Activated T-cell treated with anti-CD3 and anti-CD28 coated beads, Interleukin-2, amount 50 U/mL, for 24 hours (primary cell): Measurements from ENCODE around the gene SPEG.
A peak's percentile ranks its signal among the peaks of the same experiment; 100 is the strongest.
"Not testable (repeated sequence)": the region's sequence is repeated elsewhere in the genome, so short reads cannot be mapped to it uniquely, and the experiment has no call there.

Experiments
- DNase-seq: peaks from one replicate; pipeline ENCODE4 v3.0.0-alpha.2; 2020
- H3K27ac Mint-ChIP-seq: 2 replicates; pipeline ENCODE4 v1.8.0; 2020; ENCODE audit warnings: mild to moderate bottlenecking, mixed read lengths
- H3K27me3 Mint-ChIP-seq: 2 replicates; pipeline ENCODE4 v1.8.0; 2020; ENCODE audit warnings: mixed read lengths
- H3K36me3 Mint-ChIP-seq: 2 replicates; pipeline ENCODE4 v1.8.0; 2020; ENCODE audit warnings: low read depth, mixed read lengths
- H3K4me1 Mint-ChIP-seq: 2 replicates; pipeline ENCODE4 v1.8.0; 2020; ENCODE audit warnings: low read depth, mixed read lengths
- H3K4me3 Mint-ChIP-seq: 2 replicates; pipeline ENCODE4 v1.8.0; 2020; ENCODE audit warnings: mild to moderate bottlenecking, moderate library complexity, mixed read lengths
- H3K9me3 Mint-ChIP-seq: 2 replicates; pipeline ENCODE4 v1.8.0; 2020; ENCODE audit warnings: mixed read lengths

SPEG gene

GRCh38 chr2:219399716-219400478, 34.7 kb upstream of the SPEG start:
- Mint-ChIP-seq H3K36me3 (no peaks in the 10 kb centered on the region), H3K4me1 (peaks cover 12% of the 10 kb centered on the region), H3K9me3 (no peaks in the 10 kb centered on the region), H3K27me3 (no peaks in the 10 kb centered on the region), H3K27ac (no peak overlapping the region), H3K4me3 (no peak overlapping the region)
- no peak for DNase-seq

GRCh38 chr2:219400562-219400961, 34.1 kb upstream of the SPEG start:
- Mint-ChIP-seq H3K4me1 (peaks cover 12% of the 10 kb centered on the region), H3K36me3 (no peaks in the 10 kb centered on the region), H3K4me3 (no peak overlapping the region), H3K27me3 (no peaks in the 10 kb centered on the region), H3K9me3 (no peaks in the 10 kb centered on the region), H3K27ac (no peak overlapping the region)
- DNase-seq, result no peak

- DNase-seq, result no peak
- no peaks in the 10 kb centered on the region for H3K27me3 Mint-ChIP-seq
- no peaks in the 10 kb centered on the region for H3K9me3 Mint-ChIP-seq
- H3K36me3 Mint-ChIP-seq, result no peaks in the 10 kb centered on the region
- no peak overlapping the region for H3K4me3 Mint-ChIP-seq
- H3K27ac Mint-ChIP-seq, result no peak overlapping the region
- peaks cover 12% of the 10 kb centered on the region for H3K4me1 Mint-ChIP-seq
Observed at GRCh38 chr2:219401606-219402005, 33.0 kb upstream of the SPEG start.

- Mint-ChIP-seq H3K36me3 (no peaks in the 10 kb centered on the region), H3K27ac (no peak overlapping the region), H3K4me1 (peaks cover under 1% of the 10 kb centered on the region), H3K27me3 (no peaks in the 10 kb centered on the region), H3K4me3 (no peak overlapping the region), H3K9me3 (no peaks in the 10 kb centered on the region)
- DNase-seq, result peak; percentile 64
Observed at GRCh38 chr2:219402665-219403515, 31.8 kb upstream of the SPEG start.

GRCh38 chr2:219403861-219404260, 30.8 kb upstream of the SPEG start:
- H3K27me3 Mint-ChIP-seq, result no peaks in the 10 kb centered on the region
- H3K36me3 Mint-ChIP-seq, result no peaks in the 10 kb centered on the region
- no peaks in the 10 kb centered on the region for H3K9me3 Mint-ChIP-seq
- no peak overlapping the region for H3K27ac Mint-ChIP-seq
- no peak overlapping the region for H3K4me3 Mint-ChIP-seq
- no peak for DNase-seq
- no peaks in the 10 kb centered on the region for H3K4me1 Mint-ChIP-seq

GRCh38 chr2:219404291-219404910, 30.2 kb upstream of the SPEG start:
- Mint-ChIP-seq H3K4me3 (no peak overlapping the region), H3K36me3 (no peaks in the 10 kb centered on the region), H3K4me1 (no peaks in the 10 kb centered on the region), H3K27me3 (no peaks in the 10 kb centered on the region), H3K27ac (no peak overlapping the region), H3K9me3 (no peaks in the 10 kb centered on the region)
- DNase-seq, result no peak

- Mint-ChIP-seq H3K4me3 (no peak overlapping the region), H3K27me3 (peaks cover 4% of the 10 kb centered on the region), H3K4me1 (no peaks in the 10 kb centered on the region), H3K9me3 (no peaks in the 10 kb centered on the region), H3K36me3 (no peaks in the 10 kb centered on the region), H3K27ac (no peak overlapping the region)
- DNase-seq, result no peak
Observed at GRCh38 chr2:219404954-219405353, 29.7 kb upstream of the SPEG start.

GRCh38 chr2:219405451-219405850, 29.2 kb upstream of the SPEG start:
- H3K36me3 Mint-ChIP-seq, result no peaks in the 10 kb centered on the region
- peaks cover 4% of the 10 kb centered on the region for H3K27me3 Mint-ChIP-seq
- H3K4me1 Mint-ChIP-seq, result no peaks in the 10 kb centered on the region
- H3K4me3 Mint-ChIP-seq, result no peak overlapping the region
- H3K9me3 Mint-ChIP-seq, result no peaks in the 10 kb centered on the region
- DNase-seq, result no peak
- no peak overlapping the region for H3K27ac Mint-ChIP-seq

- Mint-ChIP-seq H3K4me1 (no peaks in the 10 kb centered on the region), H3K27ac (no peak overlapping the region), H3K27me3 (peaks cover 4% of the 10 kb centered on the region), H3K36me3 (no peaks in the 10 kb centered on the region), H3K9me3 (no peaks in the 10 kb centered on the region), H3K4me3 (no peak overlapping the region)
- DNase-seq, result no peak
Observed at GRCh38 chr2:219405958-219406860, 28.4 kb upstream of the SPEG start.

GRCh38 chr2:219406861-219407230, 27.8 kb upstream of the SPEG start:
- DNase-seq, result no peak
- H3K27ac Mint-ChIP-seq, result no peak overlapping the region
- peaks cover 10% of the 10 kb centered on the region for H3K27me3 Mint-ChIP-seq
- peaks cover 3% of the 10 kb centered on the region for H3K9me3 Mint-ChIP-seq
- no peaks in the 10 kb centered on the region for H3K36me3 Mint-ChIP-seq
- H3K4me3 Mint-ChIP-seq, result no peak overlapping the region
- no peaks in the 10 kb centered on the region for H3K4me1 Mint-ChIP-seq

- not testable (repeated sequence) for DNase-seq, H3K4me1 Mint-ChIP-seq, H3K9me3 Mint-ChIP-seq, H3K4me3 Mint-ChIP-seq, H3K36me3 Mint-ChIP-seq, H3K27ac Mint-ChIP-seq
- H3K27me3 Mint-ChIP-seq, result peaks cover 12% of the 10 kb centered on the region
Observed at GRCh38 chr2:219407343-219407742, 27.3 kb upstream of the SPEG start.

GRCh38 chr2:219408204-219408603, 26.4 kb upstream of the SPEG start:
- H3K27me3 Mint-ChIP-seq, result peaks cover 17% of the 10 kb centered on the region
- H3K4me1 Mint-ChIP-seq, result no peaks in the 10 kb centered on the region
- no peak for DNase-seq
- no peak overlapping the region for H3K4me3 Mint-ChIP-seq
- H3K27ac Mint-ChIP-seq, result no peak overlapping the region
- no peaks in the 10 kb centered on the region for H3K36me3 Mint-ChIP-seq
- H3K9me3 Mint-ChIP-seq, result peaks cover 5% of the 10 kb centered on the region

- H3K9me3 Mint-ChIP-seq, result peaks cover 5% of the 10 kb centered on the region
- H3K4me1 Mint-ChIP-seq, result no peaks in the 10 kb centered on the region
- no peaks in the 10 kb centered on the region for H3K36me3 Mint-ChIP-seq
- no peak overlapping the region for H3K27ac Mint-ChIP-seq
- H3K4me3 Mint-ChIP-seq, result no peak overlapping the region
- no peak for DNase-seq
- H3K27me3 Mint-ChIP-seq, result peaks cover 21% of the 10 kb centered on the region
Observed at GRCh38 chr2:219408631-219409030, 26.0 kb upstream of the SPEG start.

GRCh38 chr2:219409619-219410018, 25.0 kb upstream of the SPEG start:
- no peak overlapping the region for H3K4me3 Mint-ChIP-seq
- H3K36me3 Mint-ChIP-seq, result no peaks in the 10 kb centered on the region
- H3K27me3 Mint-ChIP-seq, result peaks cover 25% of the 10 kb centered on the region
- peaks cover 5% of the 10 kb centered on the region for H3K9me3 Mint-ChIP-seq
- DNase-seq, result no peak
- no peak overlapping the region for H3K27ac Mint-ChIP-seq
- no peaks in the 10 kb centered on the region for H3K4me1 Mint-ChIP-seq
